GM19452 (cell line): Measurements from ENCODE around the gene PSTPIP2.

Experiments used
- ATAC-seq: cut with Tn5 transposase; IDR thresholded peaks from one replicate; pipeline ENCODE4 v1.9.1; 2021; ENCODE audit not compliant: unreplicated experiment

Gene PSTPIP2

DNA sequence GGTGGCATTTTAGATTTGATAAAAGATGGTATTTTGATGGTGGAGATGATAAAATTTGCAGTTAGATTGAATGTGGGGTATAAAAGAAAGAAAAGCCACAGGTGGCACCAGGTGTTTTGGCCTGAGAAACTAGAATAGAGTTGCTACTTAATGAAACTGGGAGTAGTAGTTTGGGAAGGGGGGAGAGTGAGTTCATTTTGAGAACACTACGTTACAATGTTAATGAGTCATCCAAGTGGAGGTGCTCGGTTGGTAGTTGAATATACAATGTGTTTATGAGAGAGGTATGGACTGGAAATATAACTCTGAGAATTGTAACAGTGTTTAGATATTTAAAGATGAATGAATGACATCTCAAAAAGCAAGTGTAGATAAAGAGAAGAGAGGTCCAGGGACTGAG, 131.3 kb downstream of the PSTPIP2 start:
- ATAC-seq, result no peak

DNA sequence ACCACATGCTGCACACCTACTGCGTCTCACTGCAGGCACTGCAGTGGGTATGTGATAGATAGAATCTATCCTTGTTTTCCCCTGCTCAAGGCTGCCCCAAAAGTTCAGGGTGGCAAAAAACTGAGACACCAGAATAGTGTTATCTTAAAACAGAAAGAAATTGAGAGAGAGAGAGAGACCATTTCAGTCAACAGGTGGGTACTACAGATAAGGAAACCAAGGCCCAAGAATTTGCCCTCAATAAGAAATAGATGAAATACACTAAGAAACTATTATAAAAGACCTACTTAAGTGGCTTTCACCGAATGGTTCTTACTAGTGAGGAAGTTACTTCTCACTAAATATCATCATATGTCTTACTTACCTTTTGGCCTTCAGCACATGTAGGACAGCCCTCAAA, 132.8 kb downstream of the PSTPIP2 start:
- no peak for ATAC-seq

DNA sequence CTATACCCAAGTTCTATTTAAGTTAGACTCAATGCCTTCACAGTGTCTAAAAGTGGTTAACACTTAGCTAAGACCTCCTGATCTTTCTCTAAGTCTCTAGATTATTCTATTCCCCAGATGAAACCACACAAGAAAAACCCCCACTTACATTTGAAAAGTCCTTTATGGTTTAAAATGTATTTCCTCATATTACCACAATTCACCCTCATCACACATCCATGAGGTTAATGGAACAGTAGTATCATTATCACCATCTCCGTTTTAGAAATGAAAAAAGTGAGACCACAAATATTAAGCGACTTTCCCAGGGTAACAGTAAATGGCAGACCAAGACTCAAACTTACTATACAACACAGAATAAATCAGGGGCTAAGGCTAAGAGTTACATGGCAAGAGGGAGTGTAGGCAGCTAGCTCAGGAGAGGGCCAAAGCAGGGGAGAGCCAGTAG, 133.5 kb downstream of the PSTPIP2 start:
- no peak for ATAC-seq

DNA sequence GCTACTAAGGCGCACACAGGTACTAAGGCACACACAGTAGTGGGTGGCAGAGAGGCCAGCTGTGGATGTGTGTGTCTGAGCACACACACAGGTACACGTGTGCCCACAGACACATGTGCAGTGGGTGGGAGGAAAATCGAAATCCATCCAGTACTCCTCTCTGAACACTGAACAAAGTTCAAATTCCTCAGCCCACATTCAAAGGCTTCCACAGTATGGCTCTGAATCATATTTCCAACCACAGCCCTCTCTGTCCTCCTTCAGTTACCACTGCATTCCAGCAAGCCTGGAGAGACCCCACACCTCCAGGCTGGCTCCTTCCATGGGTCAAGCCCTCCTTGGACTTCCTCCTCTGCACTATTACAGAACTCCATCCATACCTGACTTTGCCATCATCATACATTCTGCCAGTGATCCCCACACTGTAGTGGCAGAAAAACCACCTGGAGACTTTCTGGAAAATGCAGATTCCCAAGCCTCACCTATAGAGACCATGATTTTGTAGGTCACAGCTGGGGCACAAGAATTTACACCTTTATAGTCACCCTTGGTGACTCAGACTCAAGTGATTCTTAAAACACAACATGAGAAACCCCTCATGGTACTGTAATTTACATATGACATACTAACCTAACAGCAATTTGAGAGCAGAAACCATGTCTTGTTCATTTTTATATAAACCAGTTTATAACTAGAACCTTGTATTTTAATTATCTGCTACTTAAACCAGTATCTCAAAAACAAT, 136.3 kb downstream of the PSTPIP2 start:
- ATAC-seq, result no peak
